HUES64 (cell line): Measurements from ENCODE around the gene ESPNL.
"Not testable (repeated sequence)": the region's sequence is repeated elsewhere in the genome, so short reads cannot be mapped to it uniquely, and the experiment has no call there.

ENCODE experiments used
- H3K27ac ChIP-seq: 2 replicates; pipeline ENCODE4 v1.7.0; 2013; ENCODE audit warnings: low read depth, low read length, inconsistent platforms
- H3K27me3 ChIP-seq: 2 replicates; pipeline ENCODE4 v1.6.1; 2013; ENCODE audit warnings: mild to moderate bottlenecking, low read length; ENCODE audit not compliant: insufficient read depth
- H3K36me3 ChIP-seq: 2 replicates; pipeline ENCODE4 v1.6.1; 2013; ENCODE audit warnings: mild to moderate bottlenecking, low read length; ENCODE audit not compliant: insufficient read depth
- H3K4me1 ChIP-seq: 2 replicates; pipeline ENCODE4 v1.6.1; 2013; ENCODE audit warnings: mild to moderate bottlenecking, low read length, moderate library complexity; ENCODE audit not compliant: insufficient read depth
- H3K4me3 ChIP-seq: 2 replicates; pipeline ENCODE4 v1.5.1; 2013; ENCODE audit warnings: mild to moderate bottlenecking, low read length, moderate library complexity
- H3K9ac ChIP-seq: 2 replicates; pipeline ENCODE4 v1.6.1; 2013; ENCODE audit warnings: mild to moderate bottlenecking, low read depth, low read length
- H3K9me3 ChIP-seq: 2 replicates; pipeline ENCODE4 v1.6.1; 2013; ENCODE audit warnings: low read depth, low read length; ENCODE audit not compliant: insufficient read depth
- WGBS: fragments of 150-250, 120-280 bp; methylation state at CpG from one replicate; pipeline ENCODE4 v1.1.7; 2013; ENCODE audit warnings: missing lambda C conversion rate; 5-methylcytosine and 5-hydroxymethylcytosine counted together

Gene ESPNL

GRCh38 chr2:238064376-238064775 is 35.8 kb upstream of the ESPNL start:
- H3K9me3 ChIP-seq = no peaks in the 10 kb centered on the region
- no peak overlapping the region for H3K4me3 ChIP-seq
- 95% methylated on average over 7 of the region's 7 CpGs for WGBS
- H3K36me3 ChIP-seq = peaks cover 57% of the 10 kb centered on the region
- peaks cover 17% of the 10 kb centered on the region for H3K4me1 ChIP-seq
- no peaks in the 10 kb centered on the region for H3K27me3 ChIP-seq
- no peak overlapping the region for H3K27ac ChIP-seq
- no peak overlapping the region for H3K9ac ChIP-seq

- WGBS = 87% methylated on average over 17 of the region's 18 CpGs
- Histone ChIP-seq H3K36me3 (peaks cover 66% of the 10 kb centered on the region), H3K27ac (no peak overlapping the region), H3K9me3 (no peaks in the 10 kb centered on the region), H3K4me1 (peaks cover 13% of the 10 kb centered on the region), H3K9ac (no peak overlapping the region), H3K27me3 (no peaks in the 10 kb centered on the region), H3K4me3 (no peak overlapping the region)
These were observed 34.9 kb upstream of the ESPNL start for GRCh38 chr2:238065071-238065846.

- 84% methylated on average over 9 of the region's 9 CpGs for WGBS
- H3K9ac ChIP-seq = no peak overlapping the region
- H3K4me1 ChIP-seq = peaks cover 13% of the 10 kb centered on the region
- no peak overlapping the region for H3K4me3 ChIP-seq
- H3K36me3 ChIP-seq = peaks cover 75% of the 10 kb centered on the region
- no peaks in the 10 kb centered on the region for H3K27me3 ChIP-seq
- H3K9me3 ChIP-seq = no peaks in the 10 kb centered on the region
- H3K27ac ChIP-seq = no peak overlapping the region
These were observed 33.9 kb upstream of the ESPNL start for GRCh38 chr2:238066218-238066617.

GRCh38 chr2:238066718-238067117 is 33.4 kb upstream of the ESPNL start:
- 96% methylated on average over 7 of the region's 7 CpGs for WGBS
- H3K4me1 ChIP-seq = peaks cover 13% of the 10 kb centered on the region
- not testable (repeated sequence) for H3K9me3 ChIP-seq, H3K4me3 ChIP-seq, H3K9ac ChIP-seq, H3K27ac ChIP-seq, H3K27me3 ChIP-seq
- peaks cover 80% of the 10 kb centered on the region for H3K36me3 ChIP-seq

DNA sequence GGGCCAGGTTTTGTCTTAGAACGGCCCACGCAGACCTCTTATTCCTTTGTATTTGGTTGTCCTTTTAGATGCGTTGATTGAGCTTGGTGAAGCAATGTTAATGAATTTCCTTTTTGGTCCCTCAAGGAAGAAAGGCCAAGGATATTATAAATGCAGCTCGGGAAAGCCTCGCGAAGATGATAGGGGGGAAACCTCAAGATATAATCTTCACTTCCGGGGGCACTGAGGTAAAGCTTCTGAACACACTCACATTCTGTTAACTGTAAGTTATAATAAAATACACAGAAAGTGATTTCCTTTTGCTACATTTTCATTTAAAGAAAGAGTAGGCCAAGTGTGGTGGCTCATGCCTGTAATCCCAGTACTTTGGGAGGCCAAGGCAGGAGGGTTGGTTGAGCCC is 32.2 kb upstream of the ESPNL start:
- Histone ChIP-seq H3K36me3 (peaks cover 92% of the 10 kb centered on the region), H3K27ac (no peak overlapping the region), H3K9me3 (no peaks in the 10 kb centered on the region), H3K9ac (no peak overlapping the region), H3K27me3 (no peaks in the 10 kb centered on the region), H3K4me1 (0 out of 2 replicates have a peak, but pooled peaks cover 3% of the 10 kb centered on the region), H3K4me3 (no peak overlapping the region)
- 92% methylated on average over 6 of the region's 7 CpGs for WGBS

- Histone ChIP-seq H3K9ac (no peak overlapping the region), H3K4me3 (no peak overlapping the region), H3K4me1 (no peaks in the 10 kb centered on the region), H3K36me3 (peaks cover 98% of the 10 kb centered on the region), H3K27ac (no peak overlapping the region), H3K9me3 (no peaks in the 10 kb centered on the region), H3K27me3 (no peaks in the 10 kb centered on the region)
- 96% methylated on average over 10 of the region's 10 CpGs for WGBS
These were observed 31.0 kb upstream of the ESPNL start for GRCh38 chr2:238069021-238069709.

DNA sequence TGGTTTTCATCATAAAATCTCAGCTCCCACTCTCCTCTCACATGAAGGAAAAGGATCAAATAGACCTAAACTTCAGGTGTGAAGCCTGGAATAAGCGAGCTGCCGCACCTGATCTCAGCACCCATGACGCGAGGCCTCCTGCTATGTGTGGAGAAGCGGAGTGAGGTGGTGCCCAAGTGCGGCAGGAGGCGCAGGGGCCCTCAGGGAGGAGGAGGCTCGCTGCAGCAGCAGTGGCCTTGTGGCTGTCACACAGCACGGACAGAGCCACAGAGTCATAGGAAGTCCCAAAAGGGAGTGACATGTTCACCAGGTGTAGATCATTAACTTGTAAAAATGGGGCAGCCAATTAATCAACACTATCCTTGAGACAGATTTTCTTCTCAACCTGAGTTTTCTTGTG is 30.3 kb upstream of the ESPNL start:
- Histone ChIP-seq H3K4me1 (no peaks in the 10 kb centered on the region), H3K27ac (no peak overlapping the region), H3K9me3 (no peaks in the 10 kb centered on the region), H3K36me3 (peaks cover 98% of the 10 kb centered on the region), H3K4me3 (no peak overlapping the region), H3K27me3 (no peaks in the 10 kb centered on the region), H3K9ac (no peak overlapping the region)
- WGBS = 97% methylated on average over 9 of the region's 9 CpGs

DNA sequence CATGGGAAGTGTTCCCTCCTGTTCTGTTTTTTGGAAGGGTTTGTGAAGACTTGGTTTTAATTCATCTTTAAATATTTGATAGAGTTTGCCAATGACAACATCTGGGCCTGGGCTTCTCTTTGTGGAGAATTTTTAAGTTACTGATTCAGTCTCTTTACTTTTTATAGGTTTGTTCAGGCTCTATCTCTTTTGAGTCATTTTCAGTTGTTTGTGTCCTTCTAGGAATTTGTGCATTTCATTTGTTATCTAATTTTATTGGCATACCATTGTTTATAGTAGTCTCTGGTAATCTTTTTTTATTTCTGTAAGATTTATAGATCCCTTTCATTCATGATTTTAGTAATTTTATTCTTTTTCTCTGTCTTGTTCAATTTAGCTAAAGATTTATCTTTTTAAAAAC is 24.7 kb upstream of the ESPNL start:
- no peaks in the 10 kb centered on the region for H3K9me3 ChIP-seq
- peaks cover 88% of the 10 kb centered on the region for H3K36me3 ChIP-seq
- H3K27ac ChIP-seq = no peak overlapping the region
- no peak overlapping the region for H3K9ac ChIP-seq
- H3K4me1 ChIP-seq = peaks cover 5% of the 10 kb centered on the region; the same call in 1 of the 2 replicates
- no peaks in the 10 kb centered on the region for H3K27me3 ChIP-seq
- no peak overlapping the region for H3K4me3 ChIP-seq

DNA sequence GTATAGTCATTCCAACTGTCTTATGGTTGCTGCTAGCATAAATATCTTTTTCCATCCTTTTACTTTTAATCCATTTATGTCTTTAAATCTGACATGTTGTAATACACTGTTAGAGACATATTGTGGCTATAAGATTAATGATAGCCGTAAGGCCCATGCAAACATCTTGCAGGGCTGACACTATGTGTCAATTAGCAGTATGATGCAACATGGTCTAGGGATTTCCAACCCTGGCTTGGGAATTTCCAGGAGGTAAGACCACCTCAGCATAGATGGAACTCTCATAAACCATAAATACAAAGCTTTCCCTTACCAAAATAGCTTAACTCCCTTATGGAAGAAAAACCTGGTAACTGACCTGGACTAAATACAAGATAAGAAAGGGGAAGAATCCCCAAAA is 22.8 kb upstream of the ESPNL start:
- Histone ChIP-seq H3K27ac (no peak overlapping the region), H3K4me3 (no peak overlapping the region), H3K27me3 (no peaks in the 10 kb centered on the region), H3K9me3 (no peaks in the 10 kb centered on the region), H3K9ac (no peak overlapping the region), H3K36me3 (peaks cover 88% of the 10 kb centered on the region), H3K4me1 (peaks cover 5% of the 10 kb centered on the region; the same call in 1 of the 2 replicates)
- WGBS = 94% methylated on average over 1 of the region's 1 CpG

- no peaks in the 10 kb centered on the region for H3K9me3 ChIP-seq
- H3K27ac ChIP-seq = no peak overlapping the region
- H3K36me3 ChIP-seq = peaks cover 85% of the 10 kb centered on the region
- H3K27me3 ChIP-seq = no peaks in the 10 kb centered on the region
- WGBS = 96% methylated on average over 2 of the region's 2 CpGs
- H3K9ac ChIP-seq = no peak overlapping the region
- peaks cover 5% of the 10 kb centered on the region; the same call in 1 of the 2 replicates for H3K4me1 ChIP-seq
- H3K4me3 ChIP-seq = no peak overlapping the region
These were observed 20.2 kb upstream of the ESPNL start for GRCh38 chr2:238079874-238080327.

- no peak overlapping the region for H3K9ac ChIP-seq
- H3K9me3 ChIP-seq = no peaks in the 10 kb centered on the region
- H3K27ac ChIP-seq = no peak overlapping the region
- WGBS = 95% methylated on average over 15 of the region's 15 CpGs
- no peak overlapping the region for H3K4me3 ChIP-seq
- H3K4me1 ChIP-seq = peaks cover 5% of the 10 kb centered on the region; the same call in 1 of the 2 replicates
- no peaks in the 10 kb centered on the region for H3K27me3 ChIP-seq
- H3K36me3 ChIP-seq = peaks cover 83% of the 10 kb centered on the region
These were observed 19.6 kb upstream of the ESPNL start for GRCh38 chr2:238080518-238080917.
